Measurements from ENCODE around the gene INF2.

Gene INF2

DNA sequence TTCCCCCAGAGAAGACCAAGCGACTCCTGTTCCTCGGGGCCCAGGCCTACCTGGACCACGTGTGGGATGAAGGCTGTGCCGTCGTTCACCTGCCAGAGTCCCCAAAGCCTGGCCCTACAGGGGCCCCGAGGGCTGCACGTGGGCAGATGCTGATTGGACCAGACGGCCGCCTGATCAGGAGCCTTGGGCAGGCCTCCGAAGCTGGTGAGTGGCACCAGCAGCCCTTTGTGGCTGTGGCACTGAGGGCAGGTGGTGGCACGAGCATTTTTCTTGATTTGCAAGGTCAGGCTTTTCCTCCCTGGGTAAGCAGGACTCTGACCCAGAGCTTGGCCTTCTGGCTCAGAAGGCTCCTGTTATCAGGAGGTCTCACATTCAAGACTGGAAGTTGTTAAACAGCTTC, 66.2 kb downstream of the INF2 start:
- DNase-seq = no peak

DNA sequence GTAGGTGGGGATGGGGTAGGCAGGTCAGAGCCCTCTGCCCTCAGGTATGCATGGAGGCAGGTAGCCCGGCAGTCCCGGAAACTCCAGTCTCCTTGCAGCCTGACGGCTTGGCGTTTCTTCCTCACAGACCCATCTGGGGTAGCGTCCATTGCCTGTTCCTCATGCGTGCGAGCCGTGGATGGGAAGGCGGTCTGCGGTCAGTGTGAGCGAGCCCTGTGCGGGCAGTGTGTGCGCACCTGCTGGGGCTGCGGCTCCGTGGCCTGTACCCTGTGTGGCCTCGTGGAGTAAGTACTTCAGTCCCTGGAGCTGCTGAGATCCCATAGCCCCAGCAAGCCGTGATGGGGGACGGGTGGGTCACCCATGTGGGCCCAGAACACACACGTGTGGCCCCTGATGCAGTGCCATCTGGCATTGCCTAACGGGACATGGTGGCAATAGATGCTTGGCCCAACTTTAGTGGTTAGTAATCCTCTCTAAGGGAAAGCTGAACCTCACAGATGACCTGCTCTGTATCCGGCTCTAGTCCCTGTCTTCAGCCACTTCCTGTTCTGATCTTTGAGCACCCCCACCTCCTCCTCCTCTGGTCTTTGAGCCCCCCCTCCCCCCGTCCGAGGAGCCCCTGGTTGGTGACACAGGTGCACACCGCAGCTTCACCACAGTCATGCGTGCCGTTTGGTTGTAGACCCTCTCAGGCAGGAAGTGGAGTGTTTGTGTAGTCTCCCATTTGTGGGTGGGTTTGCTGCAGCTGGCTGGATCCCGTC, 67.2 kb downstream of the INF2 start:
- DNase-seq = no peak

DNA sequence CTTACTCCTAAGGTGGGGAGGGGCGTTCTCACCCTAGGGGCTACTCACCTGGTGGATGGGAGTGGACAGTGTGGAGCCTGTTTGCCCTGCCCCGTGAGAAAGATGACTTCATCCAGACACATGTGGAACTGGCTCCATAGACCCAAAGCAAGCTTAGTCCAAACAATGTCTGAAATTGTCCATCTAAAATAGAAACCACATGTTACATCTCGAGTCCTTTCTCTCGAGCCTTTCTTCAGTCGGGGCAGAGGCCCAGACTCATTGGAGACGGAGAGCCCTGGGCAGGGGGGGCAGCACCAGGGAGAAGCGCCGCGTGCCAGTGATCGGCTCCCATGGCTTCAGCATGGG, 67.8 kb downstream of the INF2 start:
- no peak for DNase-seq

DNA sequence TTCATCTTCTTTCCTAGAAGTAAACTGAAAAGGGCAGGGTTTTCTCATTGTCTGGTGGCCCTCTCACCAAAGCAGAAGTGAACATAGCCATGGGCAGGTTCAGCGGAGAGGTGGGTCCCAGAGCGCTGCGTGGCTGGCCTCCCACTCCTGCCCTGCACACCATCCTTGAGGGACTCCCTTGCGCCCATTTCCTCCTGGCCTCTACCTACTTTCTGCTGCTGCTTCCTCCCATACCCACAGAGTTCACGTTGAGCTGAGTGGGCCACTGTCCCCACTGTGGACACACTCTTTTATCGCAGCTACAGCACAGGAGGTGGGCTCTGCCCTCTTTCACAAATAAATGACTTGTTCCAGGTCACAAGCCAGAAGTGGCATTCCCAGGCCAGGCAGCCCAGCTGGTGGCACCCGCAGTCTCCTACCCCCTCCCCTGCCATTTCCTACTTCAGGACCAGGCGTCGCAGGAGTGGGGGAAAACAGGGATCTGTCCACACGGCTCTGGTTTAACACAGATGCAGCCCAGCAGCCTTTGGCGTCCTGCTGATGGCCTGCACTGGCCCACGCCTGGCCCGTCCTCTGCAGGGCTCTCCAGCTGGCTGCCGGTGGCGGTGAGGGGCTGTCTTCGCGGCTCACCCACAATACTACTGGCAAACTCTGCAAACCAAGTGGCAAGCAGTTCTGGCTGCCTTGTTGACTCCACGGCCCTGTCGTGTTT, 68.4 kb downstream of the INF2 start:
- DNase-seq = no peak

DNA sequence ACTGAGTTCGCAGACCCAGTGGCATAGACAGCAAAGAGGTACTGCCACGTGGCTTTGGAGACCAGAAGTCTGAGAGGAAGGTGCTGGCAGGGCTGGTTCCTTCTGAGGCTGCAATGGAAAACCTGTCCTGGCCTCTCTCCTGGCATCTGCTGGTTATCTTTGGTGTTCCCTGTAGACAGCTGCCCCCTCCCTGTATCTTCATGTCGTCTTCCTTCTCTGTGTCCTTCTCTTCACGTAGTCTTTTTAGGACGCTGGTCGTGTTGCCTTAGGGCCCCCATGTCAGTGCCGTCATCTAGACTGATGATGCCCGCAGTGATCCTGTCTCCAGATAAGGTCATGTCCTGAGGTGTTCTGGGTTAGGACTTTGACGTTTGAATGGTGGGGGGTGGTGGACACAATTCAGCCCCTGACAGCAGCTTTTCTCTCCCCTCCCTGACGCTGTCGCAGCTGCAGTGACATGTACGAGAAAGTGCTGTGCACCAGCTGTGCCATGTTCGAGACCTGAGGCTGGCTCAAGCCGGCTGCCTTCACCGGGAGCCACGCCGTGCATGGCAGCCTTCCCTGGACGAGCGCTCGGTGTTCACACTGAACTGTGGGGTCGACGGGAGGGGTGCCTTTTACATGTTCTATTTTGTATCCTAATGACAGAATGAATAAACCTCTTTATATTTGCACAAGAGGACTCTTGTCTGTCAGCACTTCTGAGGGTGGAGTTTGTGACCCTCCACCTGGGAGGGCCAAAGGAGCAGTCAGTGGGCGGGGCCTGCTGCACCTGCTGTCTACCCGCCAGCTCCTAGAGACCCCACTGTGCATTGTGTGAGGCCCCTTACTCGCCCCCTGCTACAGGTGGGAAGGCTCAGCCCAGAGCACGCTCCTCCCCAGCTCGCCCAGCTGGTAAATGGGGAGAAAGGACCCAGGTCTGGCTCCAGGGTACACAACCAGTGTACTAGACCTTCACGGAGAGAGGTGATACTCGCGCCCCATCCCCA, 69.9 kb downstream of the INF2 start:
- no peak for DNase-seq

DNA sequence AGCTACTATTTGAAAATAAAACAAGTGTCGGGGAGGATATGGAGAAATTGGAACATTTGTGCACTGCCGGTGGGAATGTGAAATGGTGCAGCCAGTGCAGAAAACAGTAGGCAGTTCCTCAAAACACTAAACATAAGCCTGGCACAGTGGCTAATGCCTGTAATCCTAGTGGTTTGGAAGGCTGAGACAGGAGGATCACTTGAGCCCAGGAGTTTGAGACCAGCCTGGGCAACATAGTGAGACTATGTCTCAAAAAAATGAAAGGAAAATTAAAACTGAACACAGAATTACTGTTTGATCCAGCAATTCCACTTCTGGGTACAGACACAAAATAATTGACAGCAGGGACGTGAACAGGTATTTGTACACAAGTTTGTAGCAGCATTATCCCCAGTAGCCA, 76.1 kb downstream of the INF2 start:
- no peak for DNase-seq

DNA sequence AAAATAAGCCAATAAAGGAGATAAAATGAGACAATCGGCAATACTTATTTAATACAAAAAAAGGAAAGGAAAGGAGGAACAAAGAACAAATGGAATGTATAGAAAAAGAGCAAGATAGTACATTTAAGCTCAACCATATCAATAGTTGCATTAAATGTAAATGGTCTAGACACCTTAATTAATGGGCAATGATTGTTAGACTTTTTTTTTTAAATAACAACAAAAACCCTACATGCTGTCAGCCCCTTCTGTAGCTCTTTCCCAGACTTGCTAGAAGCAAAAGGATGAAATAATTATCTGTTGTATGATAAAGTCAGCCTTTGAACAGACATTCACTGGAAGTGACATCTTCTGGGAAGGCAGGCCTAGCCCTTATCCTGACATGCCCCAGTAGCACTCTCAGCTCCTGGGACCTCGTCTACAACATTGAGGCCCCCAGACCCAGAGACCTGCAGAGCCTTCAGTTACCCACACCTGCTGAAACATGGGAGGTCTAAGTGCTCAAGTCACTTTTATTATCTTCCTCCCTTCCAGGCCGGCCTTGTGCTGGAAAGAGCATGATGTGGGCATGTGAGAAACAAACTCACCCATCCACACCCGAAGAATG, 76.9 kb downstream of the INF2 start:
- no peak for DNase-seq

DNA sequence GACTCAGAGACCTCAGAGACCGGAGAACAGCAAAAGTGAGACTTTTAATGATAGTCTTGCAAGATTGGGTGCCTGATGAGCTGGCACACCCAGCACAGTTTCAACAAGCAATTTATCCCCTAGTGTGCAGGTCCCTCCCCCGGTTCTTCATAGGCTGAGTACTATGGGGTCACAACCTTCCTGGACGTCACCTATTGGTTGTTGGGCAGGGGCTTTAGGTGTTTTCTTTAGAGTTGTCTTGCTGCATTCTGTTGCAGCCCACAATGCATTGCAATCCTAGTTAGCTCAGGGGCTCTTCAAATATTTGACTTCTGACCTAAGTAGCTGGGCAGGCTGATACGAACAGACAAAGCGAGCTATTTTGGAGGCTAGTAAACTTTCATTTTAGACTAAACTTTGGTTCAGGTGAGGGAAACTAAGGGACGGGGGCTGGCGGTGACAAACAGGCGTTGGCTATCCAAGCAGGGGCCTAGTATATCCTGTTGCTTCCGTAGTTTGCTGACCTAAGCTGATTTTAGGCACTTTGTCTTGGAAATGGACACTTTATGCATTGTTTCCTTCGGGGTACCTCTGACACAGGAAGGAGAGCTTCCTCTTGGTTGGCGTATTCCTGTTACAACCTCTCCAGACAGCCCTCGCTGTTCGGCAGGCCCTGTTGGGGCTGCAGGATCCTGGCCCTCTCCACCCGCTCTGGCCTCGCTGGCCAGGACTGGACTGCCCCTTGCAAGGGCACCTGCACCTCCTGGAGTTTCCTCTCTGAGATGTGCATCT, 77.6 kb downstream of the INF2 start:
- no peak for DNase-seq

DNA sequence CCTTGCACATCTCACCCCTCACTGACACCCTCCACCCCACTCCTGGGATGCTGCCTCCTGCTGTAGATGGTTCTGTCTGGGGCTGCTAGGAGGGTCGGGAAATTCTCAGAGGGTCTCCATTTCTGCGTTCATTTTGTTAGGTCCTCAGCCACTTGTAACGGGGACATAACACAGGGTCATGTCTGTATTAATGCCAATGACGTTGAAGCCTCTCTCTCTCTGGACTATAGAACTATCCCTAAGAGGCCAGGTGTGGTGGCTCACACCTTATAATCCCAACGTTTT, 78.2 kb downstream of the INF2 start:
- no peak for DNase-seq

DNA sequence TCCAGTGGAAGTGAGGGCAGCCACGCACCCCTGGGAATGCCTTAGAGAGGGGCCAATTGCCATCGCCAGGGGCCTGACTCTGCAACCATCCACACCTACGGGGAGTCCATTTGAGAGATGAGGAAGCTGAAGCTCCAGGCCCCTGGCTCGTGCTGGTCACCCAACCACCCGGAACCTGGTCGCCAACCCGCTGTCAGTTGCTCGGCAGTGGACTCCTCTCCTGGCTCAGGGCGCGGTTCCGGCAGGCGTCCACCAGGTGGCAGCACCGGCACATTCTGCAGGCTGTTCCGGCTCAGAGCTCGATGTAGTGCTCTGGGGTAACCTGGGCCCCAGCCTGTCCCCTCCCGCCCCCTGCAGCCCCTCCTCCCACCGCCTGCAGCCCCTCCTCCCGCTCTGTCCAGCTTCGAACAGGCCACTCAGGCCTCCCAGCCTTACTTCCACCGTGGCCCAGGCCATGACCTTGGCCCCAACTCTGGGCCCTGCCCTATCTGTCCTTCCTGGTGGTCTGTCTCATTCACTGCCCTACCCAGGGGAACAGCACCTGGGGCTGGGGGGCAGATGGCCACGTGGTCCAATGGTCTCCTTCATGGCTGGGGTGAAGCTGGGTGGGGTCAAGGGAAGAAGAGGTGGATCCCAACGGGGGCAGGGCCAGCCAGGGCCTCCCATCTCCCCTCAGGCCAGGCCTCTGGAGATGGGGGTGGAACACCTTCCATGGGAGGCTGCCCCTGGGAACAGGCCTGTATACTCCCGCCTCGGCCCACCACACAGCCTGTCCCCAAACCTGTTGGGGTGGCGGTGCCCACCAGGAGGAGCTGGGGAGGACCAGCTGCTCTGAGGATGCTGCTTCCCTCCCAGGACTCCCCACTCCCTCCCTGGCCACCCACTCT, 79.3 kb downstream of the INF2 start:
- DNase-seq = peak; percentile 69

DNA sequence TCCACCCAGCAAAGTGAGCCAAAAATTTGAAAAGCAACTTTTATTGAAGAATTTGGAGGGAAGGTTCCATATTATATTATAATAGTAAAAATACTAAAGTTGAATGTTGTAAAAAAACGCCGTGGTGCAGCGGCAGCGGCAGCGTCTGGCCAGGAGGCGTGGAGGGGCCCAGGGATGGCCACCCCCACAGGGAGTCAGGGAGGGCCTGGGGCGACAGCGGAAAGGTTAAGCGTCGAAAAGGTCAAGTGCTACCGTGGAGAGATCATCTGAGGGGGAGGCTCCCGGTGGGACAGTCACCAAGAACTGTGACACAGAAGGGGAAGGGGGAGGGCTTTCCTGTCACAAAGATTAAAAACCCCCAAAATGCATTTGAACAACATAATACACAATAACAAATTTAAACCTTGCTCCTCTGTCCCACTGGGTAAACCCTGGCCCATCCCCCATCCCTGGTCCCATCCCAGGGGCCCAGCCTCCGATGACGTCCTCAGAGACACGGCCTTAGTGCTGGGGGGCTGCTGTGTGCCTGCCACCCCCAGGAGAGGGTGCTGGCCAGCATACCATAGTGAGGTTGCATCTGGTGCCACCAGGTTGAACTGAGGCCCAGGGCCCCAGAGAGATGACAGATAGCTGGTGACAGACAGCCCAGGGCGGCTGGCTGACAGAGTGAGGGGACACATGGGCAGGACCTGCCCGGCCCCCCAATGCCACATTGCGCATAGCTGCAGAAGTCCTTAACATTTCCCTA, 80.1 kb downstream of the INF2 start:
- no peak for DNase-seq

DNA sequence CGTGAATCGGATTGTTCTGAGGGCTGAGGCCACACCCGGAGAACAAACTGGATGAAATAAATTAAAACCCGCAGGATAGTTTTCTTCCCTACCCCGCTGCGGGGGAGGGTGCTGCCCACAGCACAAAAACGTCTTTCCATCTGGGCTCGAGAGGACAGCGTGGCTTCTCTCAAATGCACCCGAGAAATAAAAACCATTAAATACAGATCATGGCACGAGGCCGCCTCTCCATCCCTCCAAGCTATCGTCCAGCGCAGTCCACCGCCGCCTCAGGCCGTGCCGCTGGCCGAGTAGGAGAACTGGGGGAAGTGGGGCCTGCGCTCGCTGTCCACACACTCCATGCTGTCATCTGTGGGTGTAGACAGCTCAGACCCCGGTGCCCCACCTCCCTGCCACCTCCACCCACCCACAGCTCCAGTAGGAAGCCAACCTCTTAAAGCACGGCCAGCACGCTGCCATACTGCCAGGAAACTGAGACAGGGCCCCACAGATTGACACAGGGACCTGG, 80.7 kb downstream of the INF2 start:
- no peak for DNase-seq

DNA sequence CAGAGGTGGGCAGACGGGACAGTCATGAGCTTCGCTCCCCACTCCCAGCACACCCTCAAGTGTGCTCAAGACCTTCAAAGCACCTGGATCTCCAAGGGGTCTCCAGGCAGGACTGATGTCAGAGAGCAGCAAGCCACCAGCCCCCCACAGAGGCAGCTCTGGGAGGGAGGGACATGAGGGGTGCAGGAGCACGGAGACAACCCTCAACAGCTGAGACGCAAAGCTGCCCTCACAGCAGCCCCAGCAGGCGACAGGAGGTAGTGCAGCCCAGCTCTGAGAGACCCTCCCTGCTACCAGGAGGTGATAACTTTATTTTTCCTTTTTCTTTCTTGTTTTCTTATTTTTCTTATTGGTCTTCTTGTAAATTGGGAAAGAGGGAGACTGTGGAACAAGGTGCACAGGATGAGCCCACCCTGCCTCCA, 81.4 kb downstream of the INF2 start:
- DNase-seq = no peak

DNA sequence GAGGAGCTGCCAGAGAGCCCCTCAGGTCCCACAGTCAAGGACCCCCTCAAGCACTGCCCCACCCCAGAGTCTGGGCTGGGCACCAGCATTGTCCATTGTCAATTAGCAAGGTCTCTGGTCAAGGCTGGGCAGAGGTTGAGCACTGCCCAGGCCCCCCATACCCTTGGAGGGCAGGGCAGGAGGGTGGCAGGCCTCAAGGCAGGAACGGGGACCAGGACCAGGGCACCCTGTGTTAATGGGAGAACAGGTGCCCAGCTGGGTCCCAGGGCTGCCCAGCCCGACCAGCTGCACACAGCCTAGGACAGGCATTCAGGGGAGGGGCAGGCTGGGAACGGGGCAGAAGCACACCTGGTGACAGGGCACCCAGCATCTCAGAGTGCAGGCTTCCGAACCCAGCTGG, 82.0 kb downstream of the INF2 start:
- no peak for DNase-seq

All from NCI-H1105 treated with DMSO at 0.1 percent for 48 hours (cell line).